ENCODE results near the gene SLC38A8.

GRCh38 chr16:83974475-83974874 is 68.1 kb downstream of the SLC38A8 start:
- TF ChIP-seq CTCF (IDR thresholded peaks at IDR 0.05) (no peak), POLR2A (IDR thresholded peaks at IDR 0.05) (no peak)
